SKM-1 (cell line): ENCODE data around the gene BCAS4.

Source experiments
- DNase-seq: peaks from one replicate; lab custom pipeline; 2025; ENCODE audit not compliant: unreplicated experiment; lab: John Stamatoyannopoulos, UW

The BCAS4 gene

GRCh38 chr20:50821994-50822393 lies 27.1 kb downstream of the BCAS4 start:
- no peak for DNase-seq

- no peak for DNase-seq
Observed at GRCh38 chr20:50823319-50823718, 28.5 kb downstream of the BCAS4 start.

- DNase-seq = no peak
Observed at GRCh38 chr20:50824137-50824536, 29.3 kb downstream of the BCAS4 start.

- no peak for DNase-seq
Observed at GRCh38 chr20:50826121-50826520, 31.3 kb downstream of the BCAS4 start.

GRCh38 chr20:50828363-50829136 lies 33.7 kb downstream of the BCAS4 start:
- no peak for DNase-seq

GRCh38 chr20:50831622-50832021 lies 36.8 kb downstream of the BCAS4 start:
- DNase-seq = no peak

- no peak for DNase-seq
Observed at GRCh38 chr20:50834599-50835005, 39.7 kb downstream of the BCAS4 start.

- no peak for DNase-seq
Observed at GRCh38 chr20:50837532-50838321, 42.9 kb downstream of the BCAS4 start.

- no peak for DNase-seq
Observed at GRCh38 chr20:50838322-50838625, 43.4 kb downstream of the BCAS4 start.

GRCh38 chr20:50838707-50839385 lies 44.0 kb downstream of the BCAS4 start:
- no peak for DNase-seq

- no peak for DNase-seq
Observed at GRCh38 chr20:50842821-50843220, 48.0 kb downstream of the BCAS4 start.

GRCh38 chr20:50843331-50844276 lies 48.7 kb downstream of the BCAS4 start:
- no peak for DNase-seq

GRCh38 chr20:50844430-50845100 lies 49.7 kb downstream of the BCAS4 start:
- no peak for DNase-seq

GRCh38 chr20:50845566-50846215 lies 50.8 kb downstream of the BCAS4 start:
- no peak for DNase-seq

GRCh38 chr20:50848341-50848808 lies 53.5 kb downstream of the BCAS4 start:
- no peak for DNase-seq

- no peak for DNase-seq
Observed at GRCh38 chr20:50848846-50849673, 54.2 kb downstream of the BCAS4 start.

GRCh38 chr20:50850721-50851286 lies 55.9 kb downstream of the BCAS4 start:
- DNase-seq = no peak

- no peak for DNase-seq
Observed at GRCh38 chr20:50852085-50852484, 57.2 kb downstream of the BCAS4 start.
